Neural cell (in vitro differentiated cells): ENCODE results near the gene CUEDC1. TPM values are rescaled to one million over a fixed set of nuclear protein-coding genes. Genes with fewer than 3 reads are reported as not detected.

Experiments
- H2AFZ ChIP-seq: fragments of 200-600, 300-800 bp; sonication (generic), shearing (Covaris generic); 2 replicates; pipeline ENCODE4 v1.6.0; 2014; ENCODE audit warnings: low read depth, mild to moderate bottlenecking, antibody characterized with exemption, low read length, moderate library complexity
- H3F3A ChIP-seq: fragments of 200-600 bp; shearing (Covaris generic); 2 replicates; pipeline ENCODE4 v1.6.1; 2016; ENCODE audit warnings: mild to moderate bottlenecking, moderate library complexity, mixed read lengths, antibody characterized with exemption, low read length; ENCODE audit not compliant: insufficient read depth, poor library complexity, severe bottlenecking
- H3K27ac ChIP-seq: fragments of 200-600, 300-800 bp; sonication (generic), shearing (Covaris generic); 2 replicates; pipeline ENCODE4 v1.5.1; 2014; ENCODE audit warnings: mild to moderate bottlenecking, low read length, moderate library complexity
- H3K27me3 ChIP-seq: fragments of 300-800, 200-600 bp; sonication (generic), shearing (Covaris generic); 2 replicates; pipeline ENCODE4 v1.6.0; 2014; ENCODE audit warnings: mild to moderate bottlenecking, low read depth, low read length, moderate library complexity; ENCODE audit not compliant: insufficient read depth
- H3K36me3 ChIP-seq: fragments of 300-800, 200-600 bp; sonication (generic), shearing (Covaris generic); 2 replicates; pipeline ENCODE4 v1.5.1; 2014; ENCODE audit warnings: mild to moderate bottlenecking, antibody characterized with exemption, low read length, moderate library complexity; ENCODE audit not compliant: insufficient read depth
- H3K4me2 ChIP-seq: fragments of 300-800, 200-600 bp; sonication (generic), shearing (Covaris generic); 2 replicates; pipeline ENCODE4 v1.6.0; 2014; ENCODE audit warnings: mild to moderate bottlenecking, low read length
- H3K4me3 ChIP-seq: fragments of 300-800, 200-600 bp; sonication (generic), shearing (Covaris generic); 2 replicates; pipeline ENCODE4 v1.5.1; 2014; ENCODE audit warnings: mild to moderate bottlenecking, low read length, moderate library complexity
- H3K79me2 ChIP-seq: fragments of 200-600 bp; shearing (Covaris generic); replicated peaks from 2 replicates; pipeline ENCODE4 v1.6.0; 2014; ENCODE audit warnings: mild to moderate bottlenecking, low read length, moderate library complexity; ENCODE audit not compliant: insufficient read depth
- H3K9ac ChIP-seq: fragments of 300-800, 200-600 bp; sonication (generic), shearing (Covaris generic); 2 replicates; pipeline ENCODE4 v1.6.1; 2016; ENCODE audit warnings: mild to moderate bottlenecking, low read length, mixed read lengths
- H3K9me2 ChIP-seq: fragments of 200-600 bp; shearing (Covaris generic); 2 replicates; pipeline ENCODE4 v1.6.1; 2016; ENCODE audit warnings: mild to moderate bottlenecking, low read length, mixed read lengths; ENCODE audit not compliant: insufficient read depth
- H3K9me3 ChIP-seq: fragments of 200-600, 300-800 bp; sonication (generic), shearing (Covaris generic); 2 replicates; pipeline ENCODE4 v1.6.1; 2016; ENCODE audit warnings: mild to moderate bottlenecking, mixed run types, low read length, moderate library complexity, mixed read lengths
- H4K20me1 ChIP-seq: fragments of 200-600 bp; shearing (Covaris generic); 2 replicates; pipeline ENCODE4 v1.6.1; 2016; ENCODE audit warnings: mild to moderate bottlenecking, mixed run types; ENCODE audit not compliant: insufficient read depth
- EP300 ChIP-seq: fragments of 450-650 bp; conservative IDR thresholded peaks from 2 replicates; pipeline ENCODE4 v1.6.1; 2014; ENCODE audit warnings: antibody characterized with exemption, mild to moderate bottlenecking, moderate library complexity; ENCODE audit not compliant: poor library complexity, severe bottlenecking
- EZH2 ChIP-seq: fragments of 200-600, 300-800 bp; shearing (Covaris generic), sonication (generic); IDR thresholded peaks from 2 replicates; pipeline ENCODE4 v1.6.1; 2014; ENCODE audit warnings: antibody characterized with exemption, low read length, borderline replicate concordance, mild to moderate bottlenecking; ENCODE audit not compliant: insufficient read depth, poor library complexity, severe bottlenecking
- MXI1 ChIP-seq: fragments of 450-650 bp; conservative IDR thresholded peaks from 2 replicates; pipeline ENCODE4 v1.6.1; 2014; ENCODE audit warnings: antibody characterized with exemption, mild to moderate bottlenecking; ENCODE audit not compliant: poor library complexity, severe bottlenecking
- POLR2AphosphoS5 ChIP-seq: IDR thresholded peaks from 2 replicates; pipeline ENCODE4 v1.6.1; 2012
- RAD21 ChIP-seq: fragments of 450-650 bp; conservative IDR thresholded peaks from 2 replicates; pipeline ENCODE4 v1.6.1; 2014; ENCODE audit warnings: antibody characterized with exemption, mild to moderate bottlenecking, moderate library complexity
- REST ChIP-seq: IDR thresholded peaks from 2 replicates; pipeline ENCODE4 v1.6.1; 2012; ENCODE audit warnings: borderline replicate concordance
- SMC3 ChIP-seq: fragments of 450-650 bp; conservative IDR thresholded peaks from 2 replicates; pipeline ENCODE4 v1.6.1; 2014; ENCODE audit warnings: antibody characterized with exemption, mild to moderate bottlenecking, moderate library complexity; ENCODE audit not compliant: poor library complexity
- TAF1 ChIP-seq: IDR thresholded peaks from 2 replicates; pipeline ENCODE4 v1.6.1; 2012; ENCODE audit warnings: low read depth
- polyA plus RNA-seq: library from polyadenylated mRNA; depleted of rRNA; stranded (reverse); fragments of >200 nt; gene quantifications from 2 replicates; pipeline ENCODE4 v1.2.3, GENCODE V29; 2014
- TF ChIP-seq, protein P1 (sequence below): fragments of 450-650 bp; IDR thresholded peaks from 2 replicates; pipeline ENCODE4 v1.5.1; 2014; ENCODE audit warnings: antibody characterized with exemption, mild to moderate bottlenecking, moderate library complexity; ENCODE audit not compliant: poor library complexity, severe bottlenecking

Gene CUEDC1
- polyA plus RNA-seq, 1 donor from 2014 or later, result 27.0 TPM

GRCh38 chr17:57839571-57839923, 115.7 kb downstream of the CUEDC1 start:
- H3K9me3 ChIP-seq, result no peaks in the 10 kb centered on the region
- no peak overlapping the region for H3K9ac ChIP-seq
- no peaks in the 10 kb centered on the region for H4K20me1 ChIP-seq
- TF ChIP-seq RAD21, result no peak
- TF ChIP-seq EZH2, result no peak
- no peak for TF ChIP-seq POLR2AphosphoS5
- TF ChIP-seq, protein P1, sequence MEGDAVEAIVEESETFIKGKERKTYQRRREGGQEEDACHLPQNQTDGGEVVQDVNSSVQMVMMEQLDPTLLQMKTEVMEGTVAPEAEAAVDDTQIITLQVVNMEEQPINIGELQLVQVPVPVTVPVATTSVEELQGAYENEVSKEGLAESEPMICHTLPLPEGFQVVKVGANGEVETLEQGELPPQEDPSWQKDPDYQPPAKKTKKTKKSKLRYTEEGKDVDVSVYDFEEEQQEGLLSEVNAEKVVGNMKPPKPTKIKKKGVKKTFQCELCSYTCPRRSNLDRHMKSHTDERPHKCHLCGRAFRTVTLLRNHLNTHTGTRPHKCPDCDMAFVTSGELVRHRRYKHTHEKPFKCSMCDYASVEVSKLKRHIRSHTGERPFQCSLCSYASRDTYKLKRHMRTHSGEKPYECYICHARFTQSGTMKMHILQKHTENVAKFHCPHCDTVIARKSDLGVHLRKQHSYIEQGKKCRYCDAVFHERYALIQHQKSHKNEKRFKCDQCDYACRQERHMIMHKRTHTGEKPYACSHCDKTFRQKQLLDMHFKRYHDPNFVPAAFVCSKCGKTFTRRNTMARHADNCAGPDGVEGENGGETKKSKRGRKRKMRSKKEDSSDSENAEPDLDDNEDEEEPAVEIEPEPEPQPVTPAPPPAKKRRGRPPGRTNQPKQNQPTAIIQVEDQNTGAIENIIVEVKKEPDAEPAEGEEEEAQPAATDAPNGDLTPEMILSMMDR, result no peak
- TF ChIP-seq REST, result no peak
- TF ChIP-seq EP300, result no peak
- TF ChIP-seq TAF1, result no peak
- TF ChIP-seq SMC3, result no peak
- TF ChIP-seq MXI1, result no peak
- H3K27ac ChIP-seq, result no peak overlapping the region
- no peak overlapping the region for H3K4me2 ChIP-seq
- H3K79me2 ChIP-seq, result peaks cover 3% of the 10 kb centered on the region
- H3K36me3 ChIP-seq, result no peaks in the 10 kb centered on the region
- H2AFZ ChIP-seq, result no peak overlapping the region
- no peaks in the 10 kb centered on the region for H3K9me2 ChIP-seq
- no peaks in the 10 kb centered on the region for H3K27me3 ChIP-seq
- no peaks in the 10 kb centered on the region for H3F3A ChIP-seq
- no peak overlapping the region for H3K4me3 ChIP-seq

DNA sequence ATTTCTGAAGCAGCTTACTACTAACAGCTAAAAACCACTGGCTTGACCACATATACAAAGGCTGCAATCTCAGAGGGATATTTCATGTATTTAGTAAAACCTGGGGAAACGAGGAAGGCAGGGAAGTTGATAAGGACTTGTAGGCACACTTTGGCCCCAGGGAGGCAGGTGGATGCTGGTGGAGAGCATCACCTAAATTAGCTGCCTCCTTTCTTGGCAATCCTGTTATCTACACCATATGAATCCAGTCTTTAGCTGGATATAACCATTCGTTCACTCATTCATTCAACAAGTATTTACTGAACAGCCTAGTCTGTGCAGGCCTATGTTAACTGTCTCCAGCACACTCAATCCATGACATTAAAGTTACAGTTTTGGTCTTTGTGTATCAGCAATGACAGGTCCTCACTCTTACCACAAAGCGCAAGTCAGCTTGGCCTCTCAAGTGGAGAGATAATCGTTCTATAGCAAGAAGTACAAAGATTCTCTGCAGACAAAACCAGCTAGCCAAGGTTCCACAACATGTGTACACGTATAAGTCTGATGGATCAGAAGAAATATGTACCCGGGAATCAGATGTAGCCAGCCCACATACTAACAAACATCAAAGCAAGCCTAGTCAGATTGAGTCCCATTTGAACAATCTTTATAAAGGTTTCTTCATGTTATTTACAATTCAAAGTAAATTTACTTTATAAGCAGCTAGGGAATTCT, 116.2 kb downstream of the CUEDC1 start:
- Histone ChIP-seq H3K4me2 (no peak overlapping the region), H3K36me3 (no peaks in the 10 kb centered on the region), H3K9ac (no peak overlapping the region), H3F3A (no peaks in the 10 kb centered on the region), H3K9me3 (no peaks in the 10 kb centered on the region), H3K79me2 (peaks cover 3% of the 10 kb centered on the region), H3K9me2 (no peaks in the 10 kb centered on the region), H4K20me1 (no peaks in the 10 kb centered on the region), H3K4me3 (no peak overlapping the region), H3K27me3 (no peaks in the 10 kb centered on the region), H3K27ac (no peak overlapping the region), H2AFZ (no peak overlapping the region)
- TF ChIP-seq TAF1, result no peak
- TF ChIP-seq EZH2, result no peak
- no peak for TF ChIP-seq REST
- TF ChIP-seq SMC3, result no peak
